ENCODE results near the gene RARG. TPM values are rescaled to one million over a fixed set of nuclear protein-coding genes. Genes with fewer than 3 reads are reported as not detected.

The RARG gene
- total RNA-seq, 6 donors from 2014 or later = 21.2 to 43.0 (median 32.1) TPM

DNA sequence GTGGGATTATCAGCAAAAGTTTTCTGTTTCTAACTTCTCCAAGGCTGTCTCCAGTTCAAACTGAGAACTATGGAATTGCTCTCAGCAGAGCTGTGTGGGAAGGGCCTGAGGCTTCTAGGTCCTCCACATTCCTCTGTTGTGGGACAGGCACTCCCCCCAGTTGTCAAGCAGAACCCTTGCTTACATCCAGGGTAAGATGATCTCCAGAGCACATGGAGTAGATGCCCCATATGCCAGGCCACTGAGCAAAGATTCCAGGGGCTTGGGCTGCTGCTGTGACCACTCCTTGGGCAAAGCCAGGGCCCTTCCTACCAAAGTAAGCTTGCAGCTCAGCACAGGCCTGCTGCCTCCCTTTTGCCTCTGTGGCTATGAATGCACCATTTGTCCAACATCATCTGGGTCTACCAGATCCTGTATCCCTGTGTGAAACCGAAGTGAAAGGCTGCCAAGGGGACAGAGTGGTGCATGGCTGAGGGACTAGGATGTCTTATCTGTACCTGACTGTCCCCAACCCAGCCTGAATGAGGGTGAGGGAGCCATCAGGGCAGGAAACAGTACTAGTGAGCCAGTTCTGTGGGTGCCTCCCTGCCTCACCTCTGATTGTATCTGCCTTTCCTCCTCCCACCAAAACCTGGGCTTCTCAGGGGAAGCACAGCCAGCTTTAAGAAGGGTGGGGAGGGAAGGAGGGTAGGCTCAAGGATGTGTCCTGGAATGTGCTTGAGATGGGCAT, 23.0 kb upstream of the RARG start:
- 60 to 100% methylated on average over 1 of the region's 1 CpG for WGBS, 2 donors
- TF ChIP-seq EP300 (IDR thresholded peaks at IDR 0.05) (no peak), POLR2AphosphoS5 (IDR thresholded peaks at IDR 0.05) (no peak), POLR2A (IDR thresholded peaks at IDR 0.05) (no peak)
- TF ChIP-seq, protein P1, sequence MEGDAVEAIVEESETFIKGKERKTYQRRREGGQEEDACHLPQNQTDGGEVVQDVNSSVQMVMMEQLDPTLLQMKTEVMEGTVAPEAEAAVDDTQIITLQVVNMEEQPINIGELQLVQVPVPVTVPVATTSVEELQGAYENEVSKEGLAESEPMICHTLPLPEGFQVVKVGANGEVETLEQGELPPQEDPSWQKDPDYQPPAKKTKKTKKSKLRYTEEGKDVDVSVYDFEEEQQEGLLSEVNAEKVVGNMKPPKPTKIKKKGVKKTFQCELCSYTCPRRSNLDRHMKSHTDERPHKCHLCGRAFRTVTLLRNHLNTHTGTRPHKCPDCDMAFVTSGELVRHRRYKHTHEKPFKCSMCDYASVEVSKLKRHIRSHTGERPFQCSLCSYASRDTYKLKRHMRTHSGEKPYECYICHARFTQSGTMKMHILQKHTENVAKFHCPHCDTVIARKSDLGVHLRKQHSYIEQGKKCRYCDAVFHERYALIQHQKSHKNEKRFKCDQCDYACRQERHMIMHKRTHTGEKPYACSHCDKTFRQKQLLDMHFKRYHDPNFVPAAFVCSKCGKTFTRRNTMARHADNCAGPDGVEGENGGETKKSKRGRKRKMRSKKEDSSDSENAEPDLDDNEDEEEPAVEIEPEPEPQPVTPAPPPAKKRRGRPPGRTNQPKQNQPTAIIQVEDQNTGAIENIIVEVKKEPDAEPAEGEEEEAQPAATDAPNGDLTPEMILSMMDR (IDR thresholded peaks at IDR 0.05) = no peak

DNA sequence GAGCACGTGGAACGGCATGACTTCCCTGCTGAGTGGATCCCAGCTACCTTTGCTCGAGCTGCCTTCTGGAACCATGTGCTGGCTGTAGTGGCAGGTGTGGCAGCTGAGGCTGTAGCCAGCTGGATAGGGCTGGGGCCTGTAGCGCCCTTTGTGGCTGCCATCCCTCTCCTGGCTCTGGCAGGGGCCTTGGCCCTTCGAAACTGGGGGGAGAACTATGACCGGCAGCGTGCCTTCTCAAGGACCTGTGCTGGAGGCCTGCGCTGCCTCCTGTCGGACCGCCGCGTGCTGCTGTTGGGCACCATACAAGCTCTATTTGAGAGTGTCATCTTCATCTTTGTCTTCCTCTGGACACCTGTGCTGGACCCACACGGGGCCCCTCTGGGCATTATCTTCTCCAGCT, 21.3 kb upstream of the RARG start:
- TF ChIP-seq, protein P1 (IDR thresholded peaks at IDR 0.05) = no peak
- Histone ChIP-seq H3K27me3 (no peaks in the 10 kb centered on the region), H3K4me3 (peak overlapping the region in 1 of 4 donors; percentile 72), H3K36me3 (peaks cover 0 to 25% (median 19%) of the 10 kb centered on the region in 4 donors), H3K27ac (peak overlapping the region in 2 of 4 donors; percentile 83 to 91), H3K9me3 (no peaks in the 10 kb centered on the region), H3K4me1 (peaks cover 24 to 31% (median 25%) of the 10 kb centered on the region in 4 donors)
- WGBS, 2 donors = 92 to 93% methylated on average over 5 to 13 of the region's 13 CpGs
- DNase-seq = no peak
- no peak for ATAC-seq (ENCODE audit: low FRiP score in 2 of 2)

More for the DNA sequence above, 23.0 kb upstream of the RARG start:
- ATAC-seq (ENCODE audit: low FRiP score in 2 of 2) (no peak), DNase-seq (no peak)
- H3K27ac ChIP-seq = no peak overlapping the region
- no peaks in the 10 kb centered on the region for H3K9me3 ChIP-seq
- H3K4me1 ChIP-seq = peaks cover 24 to 32% (median 30%) of the 10 kb centered on the region in 4 donors
- no peaks in the 10 kb centered on the region for H3K27me3 ChIP-seq
- H3K36me3 ChIP-seq = peaks cover 0 to 25% (median 19%) of the 10 kb centered on the region in 4 donors
- no peak overlapping the region for H3K4me3 ChIP-seq

GRCh38 chr12:53252349-53252916, 20.4 kb upstream of the RARG start:
- DNase-seq (peak in 1 of 2 donors; percentile 45), ATAC-seq (ENCODE audit: low FRiP score in 2 of 2) (peak; percentile 24 to 73)
- Histone ChIP-seq H3K4me1 (peaks cover 24 to 31% (median 25%) of the 10 kb centered on the region in 4 donors), H3K4me3 (peak overlapping the region; percentile 71 to 87 (median 74)), H3K27ac (peak overlapping the region; percentile 83 to 95 (median 88)), H3K9me3 (no peaks in the 10 kb centered on the region), H3K27me3 (no peaks in the 10 kb centered on the region), H3K36me3 (peaks cover 0 to 25% (median 19%) of the 10 kb centered on the region in 4 donors)
- WGBS, 2 donors = 5 to 11% methylated on average over 16 to 17 of the region's 19 CpGs
- TF ChIP-seq POLR2AphosphoS5 (IDR thresholded peaks at IDR 0.05) (no peak), EP300 (IDR thresholded peaks at IDR 0.05) (no peak), POLR2A (IDR thresholded peaks at IDR 0.05) (no peak)
- TF ChIP-seq, protein P1 (IDR thresholded peaks at IDR 0.05) = peak in 1 of 6 experiments; percentile 3

- Histone ChIP-seq H3K27ac (peak overlapping the region; percentile 83 to 95 (median 88)), H3K36me3 (peaks cover 0 to 25% (median 19%) of the 10 kb centered on the region in 4 donors), H3K27me3 (no peaks in the 10 kb centered on the region), H3K9me3 (no peaks in the 10 kb centered on the region), H3K4me3 (peak overlapping the region; percentile 71 to 87 (median 74)), H3K4me1 (peaks cover 24 to 31% (median 25%) of the 10 kb centered on the region in 4 donors)
- DNase-seq (peak; percentile 89 to 95), ATAC-seq (ENCODE audit: low FRiP score in 2 of 2) (peak; percentile 91 to 96)
- TF ChIP-seq POLR2A (IDR thresholded peaks at IDR 0.05) = peak in 3 of 4 donors; percentile 24 to 68 (median 50)
- TF ChIP-seq, protein P1 (IDR thresholded peaks at IDR 0.05) = peak in 4 of 6 experiments; percentile 24 to 60 (median 26)
- peak; percentile 48 to 66 for TF ChIP-seq POLR2AphosphoS5 (IDR thresholded peaks at IDR 0.05)
- no peak for TF ChIP-seq EP300 (IDR thresholded peaks at IDR 0.05)
- 0 to 3% methylated on average over 13 to 23 of the region's 51 CpGs for WGBS, 2 donors
Measured at GRCh38 chr12:53251477-53252348, 19.7 kb upstream of the RARG start.
